HL-60 (cell line): ENCODE results near the gene RCAN1.

Experiments used
- GABPA ChIP-seq: IDR thresholded peaks from 2 replicates; pipeline ENCODE4 v1.6.1; 2012; ENCODE audit warnings: low read depth
- POLR2AphosphoS5 ChIP-seq: IDR thresholded peaks from 2 replicates; pipeline ENCODE4 v1.6.1; 2012; ENCODE audit warnings: low read depth
- SPI1 ChIP-seq: IDR thresholded peaks from 2 replicates; pipeline ENCODE4 v1.6.1; 2012; ENCODE audit warnings: low read depth, mild to moderate bottlenecking, borderline replicate concordance
- TF ChIP-seq, protein P1 (sequence below): IDR thresholded peaks from one replicate; pipeline ENCODE4 v1.5.1; 2011; ENCODE audit warnings: low read length, control low read depth, inconsistent platforms; ENCODE audit not compliant: insufficient read depth
- TF ChIP-seq, protein P2 (sequence below): IDR thresholded peaks from 2 replicates; pipeline ENCODE4 v1.6.1; 2012; ENCODE audit warnings: low read depth; ENCODE audit not compliant: insufficient replicate concordance

DNA sequence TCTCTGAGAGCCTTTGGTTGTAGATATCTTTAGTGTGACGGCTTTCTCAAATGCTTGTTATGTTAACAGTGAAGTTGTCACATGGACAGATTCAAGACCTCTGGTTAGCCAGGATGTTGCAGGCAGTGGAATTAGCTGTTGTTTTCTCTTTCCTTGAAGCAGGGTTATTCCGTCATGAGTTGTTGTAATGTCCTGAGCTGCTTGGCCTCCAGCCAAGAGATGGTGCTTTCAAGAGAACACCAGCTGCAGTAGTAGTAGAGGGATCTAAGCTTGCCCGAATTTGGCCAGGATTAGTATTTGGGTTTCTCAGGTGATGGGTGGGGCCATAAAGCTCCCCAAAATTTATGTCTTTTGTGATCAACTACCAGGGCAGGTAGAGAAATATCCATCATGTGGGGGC, 116.3 kb downstream of the RCAN1 start:
- TF ChIP-seq, protein P1, sequence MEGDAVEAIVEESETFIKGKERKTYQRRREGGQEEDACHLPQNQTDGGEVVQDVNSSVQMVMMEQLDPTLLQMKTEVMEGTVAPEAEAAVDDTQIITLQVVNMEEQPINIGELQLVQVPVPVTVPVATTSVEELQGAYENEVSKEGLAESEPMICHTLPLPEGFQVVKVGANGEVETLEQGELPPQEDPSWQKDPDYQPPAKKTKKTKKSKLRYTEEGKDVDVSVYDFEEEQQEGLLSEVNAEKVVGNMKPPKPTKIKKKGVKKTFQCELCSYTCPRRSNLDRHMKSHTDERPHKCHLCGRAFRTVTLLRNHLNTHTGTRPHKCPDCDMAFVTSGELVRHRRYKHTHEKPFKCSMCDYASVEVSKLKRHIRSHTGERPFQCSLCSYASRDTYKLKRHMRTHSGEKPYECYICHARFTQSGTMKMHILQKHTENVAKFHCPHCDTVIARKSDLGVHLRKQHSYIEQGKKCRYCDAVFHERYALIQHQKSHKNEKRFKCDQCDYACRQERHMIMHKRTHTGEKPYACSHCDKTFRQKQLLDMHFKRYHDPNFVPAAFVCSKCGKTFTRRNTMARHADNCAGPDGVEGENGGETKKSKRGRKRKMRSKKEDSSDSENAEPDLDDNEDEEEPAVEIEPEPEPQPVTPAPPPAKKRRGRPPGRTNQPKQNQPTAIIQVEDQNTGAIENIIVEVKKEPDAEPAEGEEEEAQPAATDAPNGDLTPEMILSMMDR = no peak
- TF ChIP-seq POLR2AphosphoS5 (no peak), SPI1 (no peak), GABPA (no peak)
- TF ChIP-seq, protein P2, sequence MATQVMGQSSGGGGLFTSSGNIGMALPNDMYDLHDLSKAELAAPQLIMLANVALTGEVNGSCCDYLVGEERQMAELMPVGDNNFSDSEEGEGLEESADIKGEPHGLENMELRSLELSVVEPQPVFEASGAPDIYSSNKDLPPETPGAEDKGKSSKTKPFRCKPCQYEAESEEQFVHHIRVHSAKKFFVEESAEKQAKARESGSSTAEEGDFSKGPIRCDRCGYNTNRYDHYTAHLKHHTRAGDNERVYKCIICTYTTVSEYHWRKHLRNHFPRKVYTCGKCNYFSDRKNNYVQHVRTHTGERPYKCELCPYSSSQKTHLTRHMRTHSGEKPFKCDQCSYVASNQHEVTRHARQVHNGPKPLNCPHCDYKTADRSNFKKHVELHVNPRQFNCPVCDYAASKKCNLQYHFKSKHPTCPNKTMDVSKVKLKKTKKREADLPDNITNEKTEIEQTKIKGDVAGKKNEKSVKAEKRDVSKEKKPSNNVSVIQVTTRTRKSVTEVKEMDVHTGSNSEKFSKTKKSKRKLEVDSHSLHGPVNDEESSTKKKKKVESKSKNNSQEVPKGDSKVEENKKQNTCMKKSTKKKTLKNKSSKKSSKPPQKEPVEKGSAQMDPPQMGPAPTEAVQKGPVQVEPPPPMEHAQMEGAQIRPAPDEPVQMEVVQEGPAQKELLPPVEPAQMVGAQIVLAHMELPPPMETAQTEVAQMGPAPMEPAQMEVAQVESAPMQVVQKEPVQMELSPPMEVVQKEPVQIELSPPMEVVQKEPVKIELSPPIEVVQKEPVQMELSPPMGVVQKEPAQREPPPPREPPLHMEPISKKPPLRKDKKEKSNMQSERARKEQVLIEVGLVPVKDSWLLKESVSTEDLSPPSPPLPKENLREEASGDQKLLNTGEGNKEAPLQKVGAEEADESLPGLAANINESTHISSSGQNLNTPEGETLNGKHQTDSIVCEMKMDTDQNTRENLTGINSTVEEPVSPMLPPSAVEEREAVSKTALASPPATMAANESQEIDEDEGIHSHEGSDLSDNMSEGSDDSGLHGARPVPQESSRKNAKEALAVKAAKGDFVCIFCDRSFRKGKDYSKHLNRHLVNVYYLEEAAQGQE = no peak
